ENCODE data around the gene TRIM47.

Gene TRIM47, protein sequence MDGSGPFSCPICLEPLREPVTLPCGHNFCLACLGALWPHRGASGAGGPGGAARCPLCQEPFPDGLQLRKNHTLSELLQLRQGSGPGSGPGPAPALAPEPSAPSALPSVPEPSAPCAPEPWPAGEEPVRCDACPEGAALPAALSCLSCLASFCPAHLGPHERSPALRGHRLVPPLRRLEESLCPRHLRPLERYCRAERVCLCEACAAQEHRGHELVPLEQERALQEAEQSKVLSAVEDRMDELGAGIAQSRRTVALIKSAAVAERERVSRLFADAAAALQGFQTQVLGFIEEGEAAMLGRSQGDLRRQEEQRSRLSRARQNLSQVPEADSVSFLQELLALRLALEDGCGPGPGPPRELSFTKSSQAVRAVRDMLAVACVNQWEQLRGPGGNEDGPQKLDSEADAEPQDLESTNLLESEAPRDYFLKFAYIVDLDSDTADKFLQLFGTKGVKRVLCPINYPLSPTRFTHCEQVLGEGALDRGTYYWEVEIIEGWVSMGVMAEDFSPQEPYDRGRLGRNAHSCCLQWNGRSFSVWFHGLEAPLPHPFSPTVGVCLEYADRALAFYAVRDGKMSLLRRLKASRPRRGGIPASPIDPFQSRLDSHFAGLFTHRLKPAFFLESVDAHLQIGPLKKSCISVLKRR

DNA sequence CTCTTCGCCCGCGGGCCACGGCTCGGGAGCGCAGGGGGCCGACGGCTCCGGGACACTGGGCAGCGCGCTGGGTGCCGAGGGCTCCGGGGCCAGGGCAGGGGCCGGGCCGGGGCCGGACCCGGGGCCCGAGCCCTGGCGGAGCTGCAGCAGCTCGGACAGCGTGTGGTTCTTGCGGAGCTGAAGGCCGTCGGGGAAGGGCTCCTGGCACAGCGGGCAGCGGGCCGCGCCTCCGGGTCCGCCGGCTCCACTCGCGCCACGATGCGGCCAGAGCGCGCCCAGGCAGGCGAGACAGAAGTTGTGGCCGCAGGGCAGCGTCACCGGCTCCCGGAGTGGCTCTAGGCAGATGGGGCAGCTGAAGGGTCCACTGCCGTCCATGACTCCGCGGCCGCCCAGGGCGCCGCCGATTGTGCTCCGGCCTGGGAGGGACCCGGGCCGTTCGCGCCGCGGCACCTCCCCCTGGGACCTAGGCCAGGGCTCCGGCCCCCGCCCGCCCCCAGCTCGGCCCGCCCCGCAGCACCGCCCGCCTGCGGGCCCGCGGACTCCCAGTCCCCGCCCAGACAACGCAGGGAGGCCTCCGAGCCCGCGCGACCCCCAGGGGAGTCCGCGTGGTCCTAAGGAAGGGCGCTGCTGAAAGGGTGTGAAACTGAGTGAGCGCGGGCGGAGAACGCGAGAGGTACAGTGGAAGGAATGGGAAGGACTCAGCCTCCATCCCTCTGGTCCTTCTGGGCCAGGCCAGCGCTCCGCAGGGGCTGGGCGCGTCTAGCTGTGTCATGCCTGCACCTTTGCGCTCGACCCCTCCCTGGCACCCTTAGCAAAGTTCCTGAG lies at the start of gene TRIM47:
TRIM47 (minus strand) TSS at position 408 of the 825 bp plus-strand sequence; CDS start at position 375, 33 bp downstream.
- TF ChIP-seq, protein P1, sequence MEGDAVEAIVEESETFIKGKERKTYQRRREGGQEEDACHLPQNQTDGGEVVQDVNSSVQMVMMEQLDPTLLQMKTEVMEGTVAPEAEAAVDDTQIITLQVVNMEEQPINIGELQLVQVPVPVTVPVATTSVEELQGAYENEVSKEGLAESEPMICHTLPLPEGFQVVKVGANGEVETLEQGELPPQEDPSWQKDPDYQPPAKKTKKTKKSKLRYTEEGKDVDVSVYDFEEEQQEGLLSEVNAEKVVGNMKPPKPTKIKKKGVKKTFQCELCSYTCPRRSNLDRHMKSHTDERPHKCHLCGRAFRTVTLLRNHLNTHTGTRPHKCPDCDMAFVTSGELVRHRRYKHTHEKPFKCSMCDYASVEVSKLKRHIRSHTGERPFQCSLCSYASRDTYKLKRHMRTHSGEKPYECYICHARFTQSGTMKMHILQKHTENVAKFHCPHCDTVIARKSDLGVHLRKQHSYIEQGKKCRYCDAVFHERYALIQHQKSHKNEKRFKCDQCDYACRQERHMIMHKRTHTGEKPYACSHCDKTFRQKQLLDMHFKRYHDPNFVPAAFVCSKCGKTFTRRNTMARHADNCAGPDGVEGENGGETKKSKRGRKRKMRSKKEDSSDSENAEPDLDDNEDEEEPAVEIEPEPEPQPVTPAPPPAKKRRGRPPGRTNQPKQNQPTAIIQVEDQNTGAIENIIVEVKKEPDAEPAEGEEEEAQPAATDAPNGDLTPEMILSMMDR (IDR thresholded peaks at IDR 0.05; ENCODE audit: low read depth, low read length, missing control alignments), result no peak
- DNase-seq (ENCODE audit: low read depth), result no peak
- peak within 1 kb of the TSS; percentile 50 for H3K4me3 ChIP-seq (ENCODE audit: low read depth, low read length)

GRCh38 chr17:75927286-75927922 lies 49.0 kb upstream of the TRIM47 start:
- TF ChIP-seq, protein P1 (IDR thresholded peaks at IDR 0.05; ENCODE audit: low read depth, low read length, missing control alignments), result peak; percentile 79
- no peak overlapping the region for H3K4me3 ChIP-seq (ENCODE audit: low read depth, low read length)
- DNase-seq (ENCODE audit: low read depth), result no peak

- H3K4me3 ChIP-seq (ENCODE audit: low read depth, low read length), result no peak overlapping the region
- TF ChIP-seq, protein P1 (IDR thresholded peaks at IDR 0.05; ENCODE audit: low read depth, low read length, missing control alignments), result no peak
- DNase-seq (ENCODE audit: low read depth), result no peak
These were observed 48.1 kb upstream of the TRIM47 start for GRCh38 chr17:75926456-75926855.

GRCh38 chr17:75925912-75926311 lies 47.5 kb upstream of the TRIM47 start:
- TF ChIP-seq, protein P1 (IDR thresholded peaks at IDR 0.05; ENCODE audit: low read depth, low read length, missing control alignments), result no peak
- H3K4me3 ChIP-seq (ENCODE audit: low read depth, low read length), result no peak overlapping the region

DNA sequence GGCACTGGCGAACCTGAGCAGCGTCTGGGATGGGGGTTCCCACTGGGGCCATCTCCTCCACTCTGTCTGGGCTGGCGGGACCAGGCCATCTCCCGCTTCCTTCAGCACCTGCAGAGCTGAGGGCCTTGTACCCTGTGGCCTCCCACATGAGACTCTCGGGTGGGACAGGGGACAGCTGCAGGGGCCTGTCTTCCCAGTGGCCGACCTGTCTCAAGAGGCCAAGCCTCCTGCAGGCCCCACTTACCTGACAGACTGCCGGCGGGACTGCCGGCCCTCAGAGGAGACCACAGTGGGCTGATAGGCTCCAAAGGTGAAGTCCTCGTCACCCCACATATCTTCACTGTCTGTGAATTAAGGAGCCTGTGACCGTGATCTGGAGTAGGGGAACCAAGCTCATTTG lies 46.7 kb upstream of the TRIM47 start:
- no peak overlapping the region for H3K4me3 ChIP-seq (ENCODE audit: low read depth, low read length)
- TF ChIP-seq, protein P1 (IDR thresholded peaks at IDR 0.05; ENCODE audit: low read depth, low read length, missing control alignments), result no peak
- DNase-seq (ENCODE audit: low read depth), result no peak

More at GRCh38 chr17:75925912-75926311, 47.5 kb upstream of the TRIM47 start:
- no peak for DNase-seq (ENCODE audit: low read depth)
